ENCODE data around the gene ACBD4.

The ACBD4 gene

DNA sequence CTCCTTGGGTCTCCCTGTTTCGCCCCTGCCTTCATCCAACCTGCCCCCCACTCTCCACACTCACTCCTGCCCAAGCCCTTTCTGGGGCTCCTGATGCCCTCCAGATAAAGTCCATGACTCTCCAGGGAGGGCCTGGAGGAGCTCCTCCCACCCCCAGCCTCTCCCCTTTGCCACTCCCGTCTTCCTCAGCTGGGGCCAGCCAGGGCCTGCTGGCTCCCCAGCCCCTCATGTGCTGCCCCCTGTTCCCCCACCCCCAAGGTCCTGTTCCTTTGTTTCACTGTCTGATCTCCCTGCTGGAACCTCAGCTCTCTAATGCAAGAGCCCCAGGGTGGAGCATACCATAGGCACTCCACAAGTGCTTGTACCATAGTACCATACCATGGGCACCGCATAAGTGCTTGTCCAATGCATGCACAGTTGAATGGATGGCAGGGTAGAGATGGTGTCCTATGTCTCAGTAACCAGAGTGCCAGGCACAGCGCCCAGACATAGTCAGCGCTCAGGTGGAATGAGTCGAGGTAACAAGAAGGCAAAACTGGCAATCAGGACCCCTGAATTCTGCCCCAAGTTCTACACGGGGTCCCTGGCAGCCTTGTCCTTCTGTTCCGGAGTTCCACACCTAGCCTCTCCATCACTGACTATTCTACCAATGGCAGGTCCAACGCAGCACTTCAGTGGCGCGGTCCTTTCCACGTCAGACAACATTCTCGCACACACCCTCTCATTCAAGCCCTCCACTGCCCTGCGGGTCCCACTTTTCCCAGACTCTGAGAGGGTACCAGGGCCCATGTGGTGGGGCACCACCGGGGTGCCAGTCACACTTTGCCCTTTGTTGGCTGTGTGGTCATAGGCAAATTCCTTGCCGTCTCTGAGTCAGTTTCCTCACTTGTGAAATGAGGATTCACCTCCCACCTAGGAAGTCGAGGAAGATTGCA lies 4.5 kb upstream of the ACBD4 start:
- H3K4me3 ChIP-seq (ENCODE audit: low read length): peak overlapping the region; percentile 63

DNA sequence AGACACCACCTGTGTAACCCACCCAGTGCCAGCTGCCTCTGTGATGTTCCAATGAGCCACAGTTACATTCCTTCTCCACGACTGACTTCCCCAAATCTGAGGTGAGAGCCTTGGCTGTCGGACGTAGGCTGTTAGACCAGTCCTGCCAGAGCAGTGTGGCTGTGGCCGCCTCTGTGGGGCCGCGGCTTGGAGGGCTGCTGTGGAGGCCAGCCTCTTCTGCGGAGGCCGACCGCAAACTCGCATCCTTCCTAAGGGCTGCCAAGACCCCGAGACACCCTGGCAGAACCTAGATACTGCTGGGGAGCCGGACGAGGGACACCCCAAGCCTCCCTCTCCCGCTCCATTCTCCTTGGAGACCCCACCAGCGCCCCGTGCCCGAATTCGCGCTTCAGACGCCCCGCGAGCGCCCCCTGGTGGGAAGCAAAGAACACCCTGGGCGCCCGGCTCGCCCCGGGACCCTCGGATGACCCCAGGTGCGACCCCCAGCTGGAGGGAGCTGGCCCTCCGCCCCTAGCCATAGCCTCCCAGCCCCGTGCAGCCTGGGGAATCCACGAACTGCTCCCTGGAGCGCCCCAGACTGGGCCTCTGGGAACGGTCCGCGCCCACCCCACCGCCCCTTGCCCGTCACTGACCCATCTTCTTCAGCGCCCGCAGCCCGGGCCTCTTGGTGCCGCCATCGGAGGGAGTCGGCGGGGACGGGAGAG lies 3.7 kb upstream of the ACBD4 start:
- 17% methylated on average over 46 of the region's 46 CpGs for WGBS
- H3K36me3 ChIP-seq (ENCODE audit: insufficient read depth, low read length): no peaks in the 10 kb centered on the region
- peak overlapping the region; percentile 23; the same call in 1 of the 2 replicates for H3K27ac ChIP-seq (ENCODE audit: low read depth, low read length)
- H3K4me3 ChIP-seq (ENCODE audit: low read length): peak overlapping the region; percentile 63
- peaks cover 3% of the 10 kb centered on the region; the same call in 1 of the 2 replicates for H3K4me1 ChIP-seq (ENCODE audit: insufficient read depth, low read length)
- no peaks in the 10 kb centered on the region for H3K27me3 ChIP-seq (ENCODE audit: insufficient read depth, low read length)
- H3K9me3 ChIP-seq (ENCODE audit: insufficient read depth, low read depth, low read length): no peaks in the 10 kb centered on the region
- H3K9ac ChIP-seq (ENCODE audit: low read depth, low read length): peak overlapping the region; percentile 58; the same call in 1 of the 2 replicates

More for the DNA sequence above, 4.5 kb upstream of the ACBD4 start:
- H3K27ac ChIP-seq (ENCODE audit: low read depth, low read length): no peak overlapping the region
- H3K27me3 ChIP-seq (ENCODE audit: insufficient read depth, low read length): no peaks in the 10 kb centered on the region
- no peak overlapping the region for H3K9ac ChIP-seq (ENCODE audit: low read depth, low read length)
- peaks cover 3% of the 10 kb centered on the region; the same call in 1 of the 2 replicates for H3K4me1 ChIP-seq (ENCODE audit: insufficient read depth, low read length)
- no peaks in the 10 kb centered on the region for H3K36me3 ChIP-seq (ENCODE audit: insufficient read depth, low read length)
- 91% methylated on average over 17 of the region's 17 CpGs for WGBS
- H3K9me3 ChIP-seq (ENCODE audit: insufficient read depth, low read depth, low read length): no peaks in the 10 kb centered on the region

DNA sequence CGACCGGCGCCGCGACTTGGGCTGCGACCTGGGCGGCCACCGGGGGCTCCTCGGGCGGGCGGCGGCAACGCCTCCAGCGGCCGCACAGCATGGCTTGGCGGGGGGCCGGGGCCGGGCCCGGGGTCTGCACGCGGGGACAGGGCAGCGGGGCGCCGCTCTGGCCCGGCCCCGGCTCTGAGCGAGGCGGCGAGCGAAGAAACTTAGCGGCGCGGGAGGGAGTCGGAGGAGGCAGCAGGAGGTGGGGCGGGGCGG lies 3.2 kb upstream of the ACBD4 start, which contains the start of gene PLCD3:
Gene PLCD3, minus strand, starts transcription at position 196 of the 252 bp plus-strand sequence. Its CDS starts 105 bp downstream, at position 91.
- peak within 1 kb of the TSS; percentile 58; the same call in 1 of the 2 replicates for H3K9ac ChIP-seq (ENCODE audit: low read depth, low read length)
- no peaks in the 10 kb centered on the region for H3K27me3 ChIP-seq (ENCODE audit: insufficient read depth, low read length)
- H3K4me1 ChIP-seq (ENCODE audit: insufficient read depth, low read length): peaks cover 3% of the 10 kb centered on the region; the same call in 1 of the 2 replicates
- H3K27ac ChIP-seq (ENCODE audit: low read depth, low read length): peak within 1 kb of the TSS; percentile 67; the same call in 1 of the 2 replicates
- peak within 1 kb of the TSS; percentile 68 for H3K4me3 ChIP-seq (ENCODE audit: low read length)
- under 1% methylated on average over 36 of the region's 36 CpGs for WGBS
- no peaks in the 10 kb centered on the region for H3K36me3 ChIP-seq (ENCODE audit: insufficient read depth, low read length)
- H3K9me3 ChIP-seq (ENCODE audit: insufficient read depth, low read depth, low read length): no peaks in the 10 kb centered on the region

DNA sequence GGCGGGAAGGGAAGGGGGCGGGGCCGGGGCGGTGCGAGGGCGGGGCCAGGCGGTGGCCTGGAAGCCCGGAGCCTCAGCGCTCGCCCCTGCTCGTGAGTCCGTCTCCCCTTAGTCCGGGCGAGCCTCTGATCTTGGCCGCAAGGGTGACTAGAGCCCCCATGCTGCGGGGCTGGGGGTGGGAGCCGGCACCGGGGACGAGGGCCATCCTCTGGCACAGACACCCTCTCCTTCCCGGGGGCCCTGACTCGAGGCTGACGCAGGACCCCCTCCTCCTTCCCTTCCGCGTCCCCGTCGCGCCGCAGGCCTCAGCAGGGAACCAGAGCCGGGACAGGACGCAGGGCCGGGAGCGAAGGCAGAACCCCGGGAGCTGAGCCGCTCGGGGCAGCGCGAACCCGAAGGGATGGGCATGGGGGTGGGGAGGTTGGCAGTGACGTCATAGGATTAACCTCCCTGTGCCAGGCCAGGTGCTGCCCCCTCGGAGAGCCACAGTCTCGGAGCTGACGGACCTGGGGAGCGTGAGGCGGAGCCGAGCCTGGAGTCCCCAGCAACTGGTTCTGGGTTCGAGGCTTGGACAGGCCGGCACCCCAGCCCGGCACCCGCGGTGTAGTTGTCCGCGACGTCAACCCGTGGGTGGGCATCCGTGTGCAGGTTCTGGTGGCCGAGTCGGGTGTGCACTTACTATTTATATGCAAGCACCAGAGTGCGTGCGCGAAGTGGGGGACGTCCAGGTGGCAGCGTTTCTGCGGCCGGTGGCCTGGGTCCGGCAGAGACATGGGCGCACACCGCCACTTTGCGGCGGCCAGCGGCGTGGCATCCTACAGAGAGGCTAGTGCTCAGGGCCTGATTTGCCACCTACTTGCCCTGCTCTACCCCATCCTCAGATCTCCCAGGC lies 2.7 kb upstream of the ACBD4 start:
- no peak overlapping the region; the same call in 1 of the 2 replicates for H3K9ac ChIP-seq (ENCODE audit: low read depth, low read length)
- peak overlapping the region; percentile 67; the same call in 1 of the 2 replicates for H3K27ac ChIP-seq (ENCODE audit: low read depth, low read length)
- no peaks in the 10 kb centered on the region for H3K9me3 ChIP-seq (ENCODE audit: insufficient read depth, low read depth, low read length)
- WGBS: 3% methylated on average over 71 of the region's 71 CpGs
- H3K4me3 ChIP-seq (ENCODE audit: low read length): peak overlapping the region; percentile 68
- H3K4me1 ChIP-seq (ENCODE audit: insufficient read depth, low read length): peaks cover 3% of the 10 kb centered on the region; the same call in 1 of the 2 replicates
- H3K27me3 ChIP-seq (ENCODE audit: insufficient read depth, low read length): no peaks in the 10 kb centered on the region
- H3K36me3 ChIP-seq (ENCODE audit: insufficient read depth, low read length): no peaks in the 10 kb centered on the region

DNA sequence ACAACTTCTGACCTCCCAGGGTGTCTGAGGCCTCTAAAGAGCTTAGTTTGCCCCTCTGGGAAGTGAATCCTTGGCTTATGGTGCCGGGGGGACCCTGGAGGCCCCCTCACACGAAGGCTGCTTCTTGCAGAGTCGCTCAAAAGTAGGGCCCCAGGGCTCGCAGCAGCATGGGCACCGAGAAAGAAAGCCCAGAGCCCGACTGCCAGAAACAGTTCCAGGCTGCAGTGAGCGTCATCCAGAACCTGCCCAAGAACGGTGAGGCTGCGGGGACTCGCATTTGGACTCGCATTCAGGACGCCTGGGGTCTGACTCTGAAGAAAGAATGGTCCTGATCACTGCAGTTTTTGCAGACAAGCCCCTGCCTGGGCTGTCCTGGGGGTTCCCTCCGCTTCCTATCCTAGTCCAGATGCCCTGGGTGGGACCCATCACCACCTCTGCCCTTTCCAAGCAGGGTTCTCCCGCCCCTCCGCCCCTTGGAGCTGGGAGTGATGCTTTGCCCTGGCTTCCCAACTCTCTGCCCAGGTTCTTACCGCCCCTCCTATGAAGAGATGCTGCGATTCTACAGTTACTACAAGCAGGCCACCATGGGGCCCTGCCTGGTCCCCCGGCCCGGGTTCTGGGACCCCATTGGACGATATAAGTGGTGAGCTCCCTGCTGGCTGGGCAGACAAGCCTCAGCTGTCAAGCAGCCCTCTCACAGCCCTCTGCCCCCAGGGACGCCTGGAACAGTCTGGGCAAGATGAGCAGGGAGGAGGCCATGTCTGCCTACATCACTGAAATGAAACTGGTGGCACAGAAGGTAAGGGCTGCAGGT lies 698 bp downstream of the ACBD4 start:
- Histone ChIP-seq H3K27ac (ENCODE audit: low read depth, low read length) (no peak overlapping the region), H3K9ac (ENCODE audit: low read depth, low read length) (peak overlapping the region; percentile 46), H3K4me1 (ENCODE audit: insufficient read depth, low read length) (no peaks in the 10 kb centered on the region), H3K9me3 (ENCODE audit: insufficient read depth, low read depth, low read length) (no peaks in the 10 kb centered on the region), H3K36me3 (ENCODE audit: insufficient read depth, low read length) (no peaks in the 10 kb centered on the region), H3K27me3 (ENCODE audit: insufficient read depth, low read length) (no peaks in the 10 kb centered on the region), H3K4me3 (ENCODE audit: low read length) (peak overlapping the region; percentile 61)
- WGBS: 88% methylated on average over 21 of the region's 21 CpGs

DNA sequence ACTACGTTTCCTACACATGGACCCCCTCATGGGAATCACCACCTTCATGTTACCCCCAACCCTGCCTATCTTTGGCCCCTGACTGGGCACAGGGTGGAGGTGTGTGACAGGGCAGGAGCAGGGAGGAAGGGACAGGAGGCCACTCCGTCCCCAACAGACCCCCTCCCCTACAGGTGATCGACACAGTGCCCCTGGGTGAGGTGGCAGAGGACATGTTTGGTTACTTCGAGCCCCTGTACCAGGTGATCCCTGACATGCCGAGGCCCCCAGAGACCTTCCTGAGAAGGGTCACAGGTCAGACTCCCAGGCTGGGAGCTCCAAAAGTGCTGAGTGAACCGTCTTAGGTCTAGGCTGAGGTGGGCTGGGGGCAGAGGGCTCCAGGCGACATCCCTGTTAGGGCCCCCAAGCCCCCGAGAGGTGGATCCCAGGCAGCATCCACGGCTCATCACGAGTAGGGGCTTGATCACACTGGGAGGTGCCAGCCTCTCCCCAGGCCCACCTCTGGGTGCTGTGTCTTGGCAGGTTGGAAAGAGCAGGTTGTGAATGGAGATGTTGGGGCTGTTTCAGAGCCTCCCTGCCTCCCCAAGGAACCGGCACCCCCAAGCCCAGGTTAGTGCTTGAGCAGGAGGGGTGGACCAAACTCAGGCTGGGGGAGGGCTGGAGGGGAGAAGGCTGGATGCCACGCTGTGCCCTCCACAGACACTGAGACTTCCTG lies 1.5 kb downstream of the ACBD4 start:
- 88% methylated on average over 11 of the region's 12 CpGs for WGBS
- no peaks in the 10 kb centered on the region for H3K36me3 ChIP-seq (ENCODE audit: insufficient read depth, low read length)
- H3K27ac ChIP-seq (ENCODE audit: low read depth, low read length): no peak overlapping the region
- H3K4me3 ChIP-seq (ENCODE audit: low read length): no peak overlapping the region
- H3K9ac ChIP-seq (ENCODE audit: low read depth, low read length): no peak overlapping the region
- H3K4me1 ChIP-seq (ENCODE audit: insufficient read depth, low read length): no peaks in the 10 kb centered on the region
- no peaks in the 10 kb centered on the region for H3K9me3 ChIP-seq (ENCODE audit: insufficient read depth, low read depth, low read length)
- no peaks in the 10 kb centered on the region for H3K27me3 ChIP-seq (ENCODE audit: insufficient read depth, low read length)

DNA sequence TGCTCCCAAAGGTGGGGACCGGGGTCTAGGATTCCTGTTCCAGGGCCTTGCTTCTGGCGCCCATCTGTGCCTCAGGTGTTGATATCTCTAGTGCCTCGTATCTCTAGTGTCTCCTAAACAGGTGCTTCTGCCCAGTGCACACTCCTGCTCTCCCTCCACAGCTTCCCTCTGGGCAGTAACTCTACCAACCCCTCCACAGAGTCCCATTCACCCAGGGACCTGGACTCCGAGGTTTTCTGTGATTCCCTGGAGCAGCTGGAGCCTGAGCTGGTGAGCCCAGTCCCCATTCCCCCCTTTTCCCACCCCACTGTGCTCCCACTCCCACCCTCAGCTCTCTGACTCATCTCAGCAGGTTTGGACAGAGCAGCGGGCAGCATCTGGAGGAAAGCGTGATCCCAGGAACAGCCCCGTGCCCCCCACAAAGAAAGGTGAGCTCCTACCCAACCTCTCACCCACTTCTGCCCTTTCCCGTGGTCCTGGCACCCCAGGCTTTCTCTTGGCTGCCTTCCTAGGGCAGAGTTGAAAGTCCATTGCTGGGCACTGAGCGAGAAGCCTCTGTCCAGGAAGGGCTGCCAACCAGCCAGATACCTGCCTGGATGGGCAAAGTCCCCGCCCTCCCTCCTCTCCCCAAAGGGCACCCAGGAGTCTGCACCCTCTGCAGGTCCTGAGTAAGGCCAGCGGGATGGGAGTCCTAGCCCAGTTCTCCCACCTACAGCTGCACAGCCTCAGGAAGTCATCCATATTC lies 2.2 kb downstream of the ACBD4 start:
- Histone ChIP-seq H3K9me3 (ENCODE audit: insufficient read depth, low read depth, low read length) (no peaks in the 10 kb centered on the region), H3K9ac (ENCODE audit: low read depth, low read length) (no peak overlapping the region), H3K27me3 (ENCODE audit: insufficient read depth, low read length) (no peaks in the 10 kb centered on the region), H3K4me1 (ENCODE audit: insufficient read depth, low read length) (no peaks in the 10 kb centered on the region), H3K36me3 (ENCODE audit: insufficient read depth, low read length) (no peaks in the 10 kb centered on the region), H3K4me3 (ENCODE audit: low read length) (no peak overlapping the region), H3K27ac (ENCODE audit: low read depth, low read length) (no peak overlapping the region)
- WGBS: 91% methylated on average over 11 of the region's 11 CpGs

DNA sequence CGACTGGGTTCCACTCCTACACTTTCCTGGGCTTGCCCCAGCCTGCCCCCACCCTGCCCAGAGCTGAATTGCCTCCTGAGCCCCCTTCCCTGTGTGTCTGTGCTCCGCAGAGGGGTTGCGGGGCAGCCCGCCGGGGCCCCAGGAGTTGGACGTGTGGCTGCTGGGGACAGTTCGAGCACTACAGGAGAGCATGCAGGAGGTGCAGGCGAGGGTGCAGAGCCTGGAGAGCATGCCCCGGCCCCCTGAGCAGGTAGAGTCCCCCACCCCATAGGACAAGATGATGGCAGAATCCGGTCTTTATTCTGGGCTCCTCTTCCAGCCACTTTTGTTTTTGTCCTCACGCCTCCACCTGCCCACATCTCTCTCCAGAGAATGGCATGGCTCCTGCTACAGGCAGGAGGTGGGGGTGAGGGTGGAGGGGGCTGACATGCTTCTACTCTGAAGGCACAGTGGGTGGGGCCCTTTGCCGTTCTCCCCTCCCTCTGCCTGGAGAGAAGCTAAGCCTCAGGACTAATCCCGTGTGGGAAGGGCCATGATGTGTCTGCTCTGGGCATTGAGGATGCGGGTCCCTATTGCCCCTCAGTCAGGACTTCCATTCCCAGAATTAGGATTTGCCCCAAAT lies 3.5 kb downstream of the ACBD4 start:
- Histone ChIP-seq H3K27ac (ENCODE audit: low read depth, low read length) (no peak overlapping the region; the same call in 1 of the 2 replicates), H3K27me3 (ENCODE audit: insufficient read depth, low read length) (no peaks in the 10 kb centered on the region), H3K4me1 (ENCODE audit: insufficient read depth, low read length) (peaks cover 6% of the 10 kb centered on the region; the same call in 1 of the 2 replicates)

DNA sequence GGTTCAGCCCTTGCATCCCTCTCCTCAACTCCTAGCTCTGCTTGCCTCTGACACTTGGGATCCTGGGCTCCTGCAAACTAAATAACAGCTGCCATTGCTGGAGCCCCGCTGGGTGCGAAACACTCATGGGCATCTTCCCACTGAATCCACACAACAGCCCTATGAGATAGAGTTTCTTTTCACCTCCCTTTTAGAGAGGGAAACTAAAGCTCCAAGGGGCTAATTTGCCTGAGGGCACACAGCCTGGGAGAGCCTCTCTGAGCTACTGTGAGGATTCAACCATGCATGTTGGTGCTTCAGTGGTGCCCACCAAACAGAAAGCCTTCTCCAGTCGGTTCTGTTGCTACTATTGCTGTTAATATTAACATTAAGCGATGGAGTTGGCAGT lies 4.0 kb downstream of the ACBD4 start:
- no peak overlapping the region; the same call in 1 of the 2 replicates for H3K27ac ChIP-seq (ENCODE audit: low read depth, low read length)
- no peaks in the 10 kb centered on the region for H3K36me3 ChIP-seq (ENCODE audit: insufficient read depth, low read length)
- WGBS: 90% methylated on average over 4 of the region's 4 CpGs
- no peaks in the 10 kb centered on the region for H3K27me3 ChIP-seq (ENCODE audit: insufficient read depth, low read length)
- no peaks in the 10 kb centered on the region for H3K9me3 ChIP-seq (ENCODE audit: insufficient read depth, low read depth, low read length)
- no peak overlapping the region for H3K9ac ChIP-seq (ENCODE audit: low read depth, low read length)
- peaks cover 6% of the 10 kb centered on the region; the same call in 1 of the 2 replicates for H3K4me1 ChIP-seq (ENCODE audit: insufficient read depth, low read length)
- H3K4me3 ChIP-seq (ENCODE audit: low read length): no peak overlapping the region

More for the DNA sequence above, 3.5 kb downstream of the ACBD4 start:
- WGBS: 70% methylated on average over 14 of the region's 14 CpGs
- Histone ChIP-seq H3K4me3 (ENCODE audit: low read length) (no peak overlapping the region), H3K9me3 (ENCODE audit: insufficient read depth, low read depth, low read length) (no peaks in the 10 kb centered on the region), H3K9ac (ENCODE audit: low read depth, low read length) (no peak overlapping the region), H3K36me3 (ENCODE audit: insufficient read depth, low read length) (no peaks in the 10 kb centered on the region)
